HG03064 (cell line): ENCODE results near the gene ADORA2A.

Source experiments
- ATAC-seq: cut with Tn5 transposase; IDR thresholded peaks from one replicate; pipeline ENCODE4 v1.9.1; 2021; ENCODE audit warnings: low read depth; ENCODE audit not compliant: unreplicated experiment

Gene ADORA2A

DNA sequence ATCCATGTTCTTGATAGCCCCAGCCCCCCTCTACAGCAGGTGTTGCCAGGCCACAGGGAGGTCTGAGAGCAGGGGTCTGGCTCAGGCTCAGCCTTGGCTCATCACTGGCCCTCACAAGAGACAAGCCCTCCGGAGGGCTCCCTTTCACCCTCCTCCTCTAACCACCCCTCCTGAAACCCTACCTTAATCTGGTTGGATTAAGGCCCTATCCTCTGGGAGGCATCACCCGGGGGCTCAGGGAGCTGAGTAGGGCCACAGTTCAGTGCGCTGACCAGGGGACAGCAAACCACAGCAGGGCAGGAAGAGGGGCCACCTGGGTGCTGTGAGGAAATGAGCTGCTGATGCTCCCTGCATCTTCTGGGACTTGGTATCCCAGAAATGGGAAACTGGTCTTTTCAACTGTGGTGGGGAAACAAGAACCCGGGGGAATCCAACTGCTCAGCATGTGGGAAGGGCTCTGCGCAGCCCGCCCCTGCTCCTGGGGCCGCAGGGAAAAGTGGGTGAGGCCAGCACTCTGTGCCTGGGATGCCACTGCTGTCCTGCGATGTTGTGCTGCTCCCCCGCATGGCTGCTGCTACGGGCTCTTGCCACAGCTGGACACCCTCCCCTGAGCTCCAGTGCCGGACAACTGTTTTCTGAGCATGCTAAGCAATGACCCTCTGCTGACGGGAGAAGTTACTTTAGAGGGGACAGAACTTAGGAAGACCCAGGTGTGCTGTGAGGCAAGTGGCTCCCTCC is 17.5 kb downstream of the ADORA2A start:
- ATAC-seq, result no peak

DNA sequence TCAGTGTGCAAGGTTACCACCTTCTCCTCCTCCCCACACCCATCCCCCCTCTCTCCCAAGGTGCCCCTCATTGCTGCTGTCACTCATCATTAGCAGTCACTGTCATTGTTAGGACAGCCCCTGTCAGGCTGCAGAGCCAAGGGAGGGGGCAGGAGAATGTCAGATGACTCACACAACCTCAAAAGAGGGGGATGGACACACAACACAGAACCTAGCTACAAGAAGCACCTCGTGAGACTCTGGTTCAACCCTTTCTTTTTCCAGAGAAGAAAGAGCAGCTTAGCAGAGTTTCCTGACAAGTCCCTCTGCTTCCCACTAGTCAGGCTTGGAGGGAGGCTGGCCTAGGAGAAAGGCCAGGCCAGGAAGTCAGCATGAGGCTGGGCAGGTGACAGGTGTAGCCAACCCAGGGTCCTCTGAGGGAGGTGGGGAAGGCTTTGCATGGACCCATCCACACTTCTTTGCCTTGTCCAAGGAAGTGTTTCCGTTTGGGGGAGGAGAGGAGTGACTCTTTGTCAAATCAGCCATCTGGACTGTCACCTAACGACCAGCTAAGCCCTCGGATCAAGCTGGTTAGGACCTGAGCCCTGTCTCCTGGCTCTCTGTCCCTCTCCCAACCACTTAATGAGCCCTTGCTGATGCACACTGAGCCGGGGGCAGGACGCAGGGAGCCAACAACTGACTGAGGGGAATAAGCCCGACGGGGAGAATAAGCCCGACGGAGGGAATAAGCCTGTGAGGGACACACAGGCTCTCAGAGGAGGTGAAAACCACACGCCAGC is 18.3 kb downstream of the ADORA2A start:
- ATAC-seq, result no peak

DNA sequence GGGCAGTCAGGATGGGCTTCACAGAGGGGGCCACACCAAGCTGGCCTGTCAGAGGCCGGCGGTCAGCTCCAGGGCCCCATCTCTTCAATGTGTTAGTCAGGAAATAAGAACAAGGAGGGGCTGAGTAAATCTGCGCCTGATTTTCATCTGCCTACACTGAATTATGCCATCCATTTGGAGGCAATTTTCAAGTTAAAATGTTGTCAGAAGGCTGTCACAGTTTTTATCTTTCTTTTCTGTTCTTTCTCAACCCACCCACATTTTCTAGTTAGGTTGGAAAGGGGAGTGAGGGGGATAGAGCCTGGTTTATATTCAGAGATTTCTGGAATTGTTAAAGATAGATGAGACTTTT is 18.8 kb downstream of the ADORA2A start:
- ATAC-seq, result no peak

DNA sequence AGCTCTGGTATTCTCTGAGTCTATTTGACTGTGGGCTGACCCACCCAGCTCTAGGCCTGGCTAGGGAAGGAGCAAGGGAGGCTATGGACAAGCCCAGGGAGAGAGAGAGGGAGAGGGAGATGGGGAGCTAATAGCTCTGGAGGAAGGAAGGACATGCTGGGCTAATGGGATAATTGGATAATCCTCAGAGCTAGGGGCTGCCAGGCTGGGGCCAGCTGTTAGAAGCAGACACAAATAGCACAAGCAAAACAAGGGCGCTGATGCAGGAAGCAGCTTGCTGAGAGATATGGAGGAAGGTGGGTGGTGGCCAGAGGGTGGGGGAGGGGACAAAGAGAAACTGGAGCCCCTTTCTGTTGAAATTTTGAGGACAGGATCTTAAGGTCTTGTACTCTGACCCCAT is 23.2 kb downstream of the ADORA2A start:
- no peak for ATAC-seq

DNA sequence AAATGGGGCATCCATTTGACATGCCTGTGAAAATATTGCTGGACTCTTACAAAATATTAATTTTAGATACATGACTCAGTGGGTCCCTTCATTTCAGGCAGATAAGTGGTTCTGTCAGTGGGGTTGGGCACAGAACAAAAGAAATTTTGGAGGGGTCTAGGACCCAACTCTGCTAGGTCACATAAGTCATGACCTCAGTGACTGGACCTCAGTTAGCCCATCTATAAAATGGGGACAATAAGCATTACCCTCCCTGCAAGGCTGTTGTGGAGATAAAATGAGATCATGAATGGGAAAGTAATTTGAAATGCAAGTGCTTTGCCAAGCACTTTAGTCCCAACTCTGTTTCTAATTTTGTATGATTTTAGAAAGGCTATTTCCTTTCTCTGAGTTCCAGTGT is 23.8 kb downstream of the ADORA2A start:
- no peak for ATAC-seq

DNA sequence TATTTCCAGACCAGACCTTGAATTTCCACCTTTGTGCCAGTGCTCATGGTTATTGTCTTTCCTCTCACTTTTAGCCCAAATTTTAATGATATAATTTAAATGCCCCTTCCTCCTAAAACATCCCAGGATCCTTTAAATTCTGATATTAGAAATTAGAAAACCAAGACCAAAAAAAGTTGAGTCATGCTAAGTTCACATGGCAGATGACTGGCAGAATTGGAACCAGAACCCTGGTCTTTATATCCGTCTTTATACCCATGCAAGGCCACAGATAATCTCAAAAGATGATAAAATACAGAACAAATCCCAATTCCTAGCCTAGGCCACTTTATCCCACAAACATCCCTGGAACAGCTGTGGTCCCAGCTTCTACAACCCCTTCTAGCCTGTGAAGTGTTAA is 26.5 kb downstream of the ADORA2A start:
- ATAC-seq, result no peak

DNA sequence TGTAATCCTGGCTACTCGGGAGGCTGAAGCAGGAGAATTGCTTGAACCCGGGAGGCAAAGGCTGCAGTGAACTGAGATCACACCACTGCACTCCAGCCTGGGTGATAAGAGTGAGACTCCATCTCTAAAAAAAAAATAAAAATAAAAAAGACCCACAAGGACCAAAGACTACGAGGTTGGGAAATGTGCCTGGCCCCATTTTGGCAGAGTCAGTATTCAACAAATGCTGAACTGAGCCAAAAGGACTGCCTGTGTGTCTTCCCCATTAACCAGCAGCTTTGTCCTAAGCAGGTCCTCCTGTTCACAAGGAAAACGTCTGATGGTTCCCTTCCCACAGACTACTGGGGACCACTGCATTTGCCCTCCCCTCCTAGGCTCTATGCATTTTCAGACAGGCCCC is 27.6 kb downstream of the ADORA2A start:
- ATAC-seq, result no peak

DNA sequence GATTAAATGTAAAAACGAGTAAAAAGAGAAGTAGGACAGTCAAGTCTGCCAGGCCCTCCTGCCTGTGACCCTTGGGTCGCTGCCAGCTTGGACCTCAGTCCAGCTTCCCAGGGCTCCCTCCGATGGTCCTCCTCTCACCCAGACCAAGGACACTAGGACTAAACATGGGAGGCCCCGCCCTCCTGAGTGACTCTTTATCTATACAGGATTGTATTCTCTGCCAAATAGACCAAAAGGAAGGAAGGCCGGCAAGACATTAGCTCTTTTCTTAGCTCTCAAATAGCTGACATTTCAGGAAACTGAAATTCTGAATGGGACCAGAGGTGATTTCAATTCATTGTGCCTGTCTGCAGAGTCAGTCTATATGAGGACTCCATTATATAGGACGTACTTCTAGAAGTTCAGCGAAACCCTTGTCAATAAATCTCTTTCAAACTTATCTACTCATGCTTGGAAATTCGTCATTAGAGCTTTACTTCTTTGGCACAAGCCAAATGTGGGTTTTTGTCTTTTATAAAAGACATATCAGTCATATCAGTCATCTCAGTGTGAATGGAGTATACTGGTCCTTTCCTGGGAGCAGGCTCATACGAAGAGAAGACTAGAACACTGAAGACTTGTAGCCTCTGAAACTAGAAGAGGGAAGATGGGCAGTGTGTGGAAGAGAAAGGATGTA is 28.5 kb downstream of the ADORA2A start:
- ATAC-seq, result no peak

DNA sequence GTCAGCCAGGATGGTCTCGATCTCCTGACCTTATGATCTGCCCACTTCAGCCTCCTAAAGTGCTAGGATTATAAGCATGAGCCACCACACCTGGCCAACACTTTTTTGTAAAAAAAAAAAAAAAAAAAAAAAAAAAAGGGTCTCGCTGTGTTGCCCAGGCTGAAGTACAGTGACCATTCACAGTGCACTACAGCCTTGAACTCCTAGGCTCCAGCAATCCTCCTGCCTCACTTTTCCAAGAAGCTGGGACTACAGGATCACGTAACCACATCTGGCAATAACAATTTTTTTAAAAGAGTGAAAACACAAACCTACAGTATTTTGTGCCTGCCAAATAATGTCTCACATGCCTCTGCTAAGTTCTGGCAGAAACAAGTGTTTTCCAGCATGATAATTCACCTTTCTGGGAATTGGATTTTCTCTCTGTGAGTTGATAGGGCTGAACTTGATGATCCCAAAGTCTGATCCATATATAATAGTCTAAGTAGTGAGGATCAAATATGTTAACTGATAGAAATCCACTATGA is 30.6 kb downstream of the ADORA2A start:
- ATAC-seq, result no peak

DNA sequence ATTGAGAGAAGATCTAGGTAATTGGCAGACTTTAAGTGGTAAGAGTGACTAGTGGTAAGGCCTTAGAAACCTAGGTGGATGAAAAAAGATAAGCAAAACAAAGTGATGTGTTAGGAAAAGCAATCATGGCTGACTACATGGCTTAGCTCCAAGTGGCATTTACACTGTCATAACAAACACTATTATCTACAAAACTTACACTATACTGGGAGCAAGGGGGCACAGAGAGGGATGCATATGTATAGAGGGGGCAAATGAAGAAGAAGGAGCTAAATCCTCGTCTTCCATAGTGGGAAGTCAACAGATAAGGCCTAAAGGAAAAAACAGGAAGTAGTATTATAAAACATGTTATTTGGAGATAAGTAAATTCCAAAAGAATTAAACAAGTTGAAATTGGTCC is 32.5 kb downstream of the ADORA2A start:
- ATAC-seq, result no peak

DNA sequence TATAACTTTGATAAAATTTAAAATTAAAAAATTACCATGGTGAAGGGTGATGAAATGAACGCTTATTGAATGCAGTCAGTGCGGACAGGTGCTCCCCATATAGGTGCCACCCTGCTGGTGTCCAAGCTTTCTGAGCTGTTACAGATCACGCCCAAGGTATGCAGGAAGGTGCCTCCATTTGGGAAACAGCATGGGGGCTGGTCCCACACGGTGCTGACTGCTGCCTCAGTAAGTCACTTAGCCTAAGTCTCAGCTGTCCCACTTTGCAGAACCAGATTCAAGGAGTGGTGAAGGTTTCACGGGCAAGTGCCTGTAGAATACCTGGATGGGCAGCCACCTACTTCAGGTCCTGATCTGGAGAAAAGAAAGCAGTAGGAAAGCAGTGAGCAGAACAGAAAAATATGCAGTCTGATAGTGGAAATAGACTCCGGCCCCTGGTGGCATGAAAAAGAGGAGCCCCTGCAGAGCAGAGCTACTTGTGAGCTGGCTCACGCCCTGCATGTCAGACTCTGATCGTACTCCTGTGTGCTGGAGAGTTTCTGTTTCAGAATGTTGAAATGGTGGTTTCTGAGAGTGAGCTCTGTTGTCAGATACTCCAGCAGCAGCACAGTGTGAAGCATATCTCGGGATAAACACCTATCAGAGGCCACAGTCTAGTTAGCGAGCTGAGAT is 33.2 kb downstream of the ADORA2A start:
- no peak for ATAC-seq

DNA sequence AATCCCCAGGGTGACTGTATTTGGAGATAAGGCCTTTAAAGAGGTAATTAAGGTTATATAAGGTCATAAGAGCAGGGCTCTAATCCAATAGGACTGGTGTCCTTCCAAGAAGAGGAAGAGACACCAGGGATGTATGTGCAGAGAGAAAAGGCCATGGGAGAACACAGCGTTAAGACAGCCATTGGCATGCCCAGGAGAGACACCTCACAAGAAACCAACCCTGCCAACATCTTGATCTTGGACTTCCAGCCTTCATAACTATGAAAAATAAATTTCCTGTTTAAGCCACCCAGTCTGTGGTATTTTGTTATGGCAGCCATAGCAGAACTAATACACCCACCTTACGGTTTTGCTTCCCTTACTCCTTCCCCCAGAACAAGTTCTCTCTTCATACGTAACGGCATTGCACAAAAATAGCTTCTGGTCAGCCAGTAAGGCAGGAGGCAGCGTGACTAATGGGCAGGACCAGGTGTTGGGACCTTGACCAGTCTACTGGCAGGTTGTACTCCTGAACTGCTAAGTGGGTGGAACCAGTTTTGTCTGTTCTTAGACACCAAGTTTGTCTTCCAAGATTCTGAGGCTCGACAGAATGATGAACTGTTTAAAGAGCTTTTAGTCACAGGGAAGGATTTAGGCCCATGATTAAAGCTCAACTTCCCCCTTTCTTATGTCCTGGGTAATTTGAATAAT is 35.8 kb downstream of the ADORA2A start:
- ATAC-seq, result no peak

DNA sequence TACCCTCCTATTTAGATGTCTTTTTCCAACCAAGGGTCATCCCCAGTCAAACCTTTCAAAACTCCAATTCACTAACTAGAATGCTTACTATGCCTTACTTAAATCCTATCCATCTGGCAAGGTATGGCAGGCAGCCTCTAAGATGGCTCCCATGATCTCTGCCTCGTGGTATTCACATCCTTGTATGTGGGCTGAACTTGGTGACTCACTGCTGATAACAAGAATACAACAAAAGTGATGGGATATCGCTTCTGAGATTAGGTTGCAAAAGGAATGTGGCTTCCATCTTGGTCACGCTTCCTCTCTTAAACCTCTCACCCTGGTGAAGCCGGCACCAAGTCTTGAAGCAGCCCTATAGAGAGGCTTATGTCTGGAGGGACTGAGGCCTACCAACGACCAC is 38.2 kb downstream of the ADORA2A start:
- no peak for ATAC-seq

DNA sequence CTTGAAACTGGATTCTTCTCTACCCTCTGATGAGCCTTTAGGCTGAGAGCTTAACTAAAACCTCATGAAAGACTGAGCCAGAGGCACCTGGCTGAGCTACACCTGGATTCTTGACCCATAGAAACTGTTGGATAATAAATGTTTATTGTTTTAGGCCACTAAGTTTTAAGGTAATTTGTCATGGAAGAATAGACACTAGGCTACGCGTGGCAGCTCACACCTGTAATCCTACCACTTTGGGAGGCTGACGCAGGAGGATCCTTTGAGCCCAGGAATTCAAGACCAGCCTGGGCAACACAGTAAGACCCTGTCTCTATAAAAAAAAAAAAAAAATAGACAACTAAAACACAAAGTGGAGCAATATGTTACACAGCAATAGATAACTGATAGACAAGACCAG is 38.6 kb downstream of the ADORA2A start:
- ATAC-seq, result no peak

DNA sequence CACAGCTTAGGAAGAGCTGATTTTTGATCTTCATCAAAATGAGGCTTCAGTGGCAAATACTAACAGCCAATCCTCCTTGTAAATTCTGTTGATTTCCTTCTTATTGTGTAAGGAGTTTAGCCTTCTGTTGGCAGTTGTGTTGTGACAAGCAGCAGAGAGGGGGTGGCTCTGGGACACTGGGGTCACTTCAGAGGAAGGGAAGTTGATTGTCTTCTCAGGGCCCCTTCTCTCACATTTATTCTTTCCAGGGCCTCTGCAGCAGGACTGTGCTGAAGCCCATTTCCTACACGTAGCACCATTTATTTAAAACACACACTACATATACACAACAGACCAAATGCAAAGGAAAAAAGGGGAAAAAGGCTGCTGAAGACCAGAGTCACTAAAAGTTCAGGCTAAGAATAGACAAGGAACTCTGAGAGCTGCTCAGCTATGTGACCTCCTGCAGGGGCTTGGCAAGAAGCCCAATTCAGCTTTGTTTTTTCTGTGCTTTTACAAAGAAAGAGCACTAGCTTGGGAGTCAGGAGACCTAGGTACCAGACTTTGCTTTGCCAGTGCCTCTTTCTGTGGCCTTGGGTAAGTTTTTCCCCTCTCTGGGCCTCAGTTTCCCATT is 39.4 kb downstream of the ADORA2A start:
- no peak for ATAC-seq

DNA sequence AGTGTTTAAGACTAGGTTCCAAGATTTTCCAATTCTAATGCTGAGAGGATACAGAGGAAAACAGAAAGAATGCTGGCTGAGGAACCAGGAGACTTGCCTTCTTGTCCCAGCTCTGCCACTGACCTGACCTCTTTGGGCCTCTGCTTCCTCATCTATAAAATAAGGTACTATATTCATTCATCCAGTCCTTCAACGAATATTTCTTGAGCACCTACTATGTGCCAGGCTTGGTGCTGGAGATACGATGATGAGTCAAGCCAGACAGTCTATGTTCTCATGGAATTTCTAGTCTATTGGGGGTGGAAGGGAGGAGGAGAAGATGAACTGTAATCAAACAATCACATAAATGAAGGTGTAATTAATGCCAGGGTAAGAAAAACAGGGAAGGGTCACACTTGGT is 39.9 kb downstream of the ADORA2A start:
- no peak for ATAC-seq

DNA sequence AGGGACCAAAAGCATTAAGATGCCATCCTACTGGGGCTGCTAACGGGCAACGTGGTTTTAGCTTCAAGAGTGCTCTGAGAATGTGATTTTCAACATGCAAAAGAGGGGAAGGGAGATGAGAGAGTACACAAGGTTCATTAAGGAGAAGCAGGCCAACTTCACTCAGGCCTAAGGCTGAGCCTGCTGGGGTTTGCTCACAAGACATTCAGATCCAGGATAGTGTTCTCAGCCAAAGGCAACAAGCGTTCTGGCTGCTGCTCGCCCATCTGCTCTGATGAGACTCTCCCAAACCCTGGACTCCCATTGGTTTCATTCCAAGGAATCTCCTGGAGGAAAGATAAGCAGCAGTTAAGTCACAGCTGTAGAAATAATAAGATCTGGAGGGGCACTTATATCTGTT is 44.2 kb downstream of the ADORA2A start:
- no peak for ATAC-seq

DNA sequence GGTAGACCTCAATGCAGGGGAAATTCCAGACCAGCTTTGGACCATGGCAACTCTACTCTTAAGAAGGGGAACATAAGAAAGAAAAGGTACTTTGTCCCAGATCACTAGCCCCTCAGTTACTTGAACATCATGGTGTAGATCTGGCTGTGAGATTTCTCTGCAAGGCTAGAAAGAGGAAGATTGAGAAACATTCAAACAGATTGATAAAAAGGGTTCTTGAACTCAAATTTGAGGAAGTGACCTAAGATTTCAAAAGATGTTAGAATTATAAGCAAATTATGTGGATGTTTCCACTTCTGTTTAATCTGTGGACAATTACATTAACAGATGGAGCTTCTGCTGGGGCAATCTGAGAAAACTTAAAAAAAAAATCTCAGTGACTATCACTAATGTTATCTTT is 45.9 kb downstream of the ADORA2A start:
- no peak for ATAC-seq

DNA sequence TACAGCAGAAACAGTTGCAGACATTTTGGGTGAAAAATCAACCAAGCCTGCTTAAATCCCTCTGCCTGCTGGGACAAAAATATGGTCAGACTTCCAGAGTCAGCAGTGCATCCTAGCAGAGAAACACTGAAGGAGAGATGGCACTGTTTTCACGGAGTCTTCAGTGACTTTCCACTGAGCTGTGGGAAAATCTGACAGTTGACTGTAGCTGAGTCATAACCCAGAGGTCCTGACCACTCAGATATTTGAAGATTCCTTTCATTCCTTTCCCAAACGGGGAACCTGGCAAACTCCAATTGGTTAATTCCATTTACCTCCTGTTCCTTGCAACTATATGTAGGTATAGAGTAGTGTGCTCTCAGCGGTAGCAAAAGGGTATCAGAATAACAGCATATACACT is 46.8 kb downstream of the ADORA2A start:
- ATAC-seq, result no peak

DNA sequence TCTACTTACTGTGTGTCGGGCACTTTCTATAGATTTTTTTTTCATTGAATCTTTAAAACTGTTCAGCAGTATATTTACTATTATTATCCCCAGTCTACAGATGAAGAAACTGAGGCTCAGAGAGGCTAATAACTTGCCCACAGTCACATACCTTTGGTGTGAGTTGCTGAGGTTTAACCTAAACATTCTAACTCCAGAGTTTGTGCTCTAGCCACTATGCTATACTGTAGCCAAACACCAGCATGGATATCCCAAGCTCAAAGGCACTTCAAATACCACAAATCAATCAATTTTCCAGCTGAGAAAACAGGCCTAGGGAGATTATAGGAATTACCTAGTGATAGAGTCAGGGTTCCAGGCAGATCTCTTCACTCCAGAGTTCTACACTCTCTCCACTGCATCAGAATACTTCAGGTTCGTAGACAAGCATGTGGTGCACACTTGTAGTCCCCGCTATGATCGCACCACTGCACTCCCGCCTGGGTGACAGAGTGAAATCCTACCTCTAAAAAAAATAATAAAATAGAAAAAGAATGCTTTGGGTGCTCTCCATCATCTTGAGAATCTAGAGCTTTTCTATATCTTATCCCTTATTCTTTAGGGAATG is 47.4 kb downstream of the ADORA2A start:
- no peak for ATAC-seq
